GM10248 (cell line): ENCODE data around the gene ERG.

Experiments used
- CTCF ChIA-PET: fragments of 300-600 bp; sonication (Branson Sonifier 250); formaldehyde crosslinking; extraction: SDS; loops from one replicate; lab custom pipeline; 2021; ENCODE audit warnings: antibody characterized with exemption; lab: Yijun Ruan, JAX
- POLR2A ChIA-PET: fragments of 350-650 bp; sonication (Branson Sonifier 250); formaldehyde crosslinking; extraction: SDS; loops from one replicate; lab custom pipeline; 2020; ENCODE audit warnings: antibody characterized with exemption; lab: Yijun Ruan, JAX
- DNase-seq: peaks from one replicate; pipeline ENCODE4 v3.0.0; 2012; ENCODE audit errors: extremely low spot score
- TF ChIP-seq, protein P1 (sequence below): IDR thresholded peaks from 2 replicates; pipeline ENCODE4 v1.5.1; 2012; ENCODE audit warnings: mild to moderate bottlenecking, low read depth; ENCODE audit errors: extremely low read depth, missing control alignments, control extremely low read depth

Gene ERG

DNA sequence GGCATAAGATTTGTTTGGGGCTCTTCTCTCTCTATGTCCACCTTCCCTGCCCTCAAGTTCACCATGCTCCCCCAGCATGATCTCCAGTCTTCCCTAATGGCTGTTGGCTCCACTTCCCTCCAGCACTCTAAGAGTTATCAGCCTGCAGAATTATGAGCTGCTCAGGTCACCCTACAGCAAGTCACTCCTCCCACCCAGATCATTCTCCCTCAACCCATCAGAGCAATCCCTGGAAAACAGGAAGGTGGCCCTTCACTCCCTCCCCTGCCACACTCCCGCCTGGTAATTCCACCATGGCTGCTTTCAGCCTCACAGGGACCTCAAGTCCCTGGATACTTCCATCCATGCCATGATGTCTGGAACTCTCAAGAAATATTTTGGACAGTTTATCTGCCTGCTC lies 137.0 kb downstream of the ERG start:
- TF ChIP-seq, protein P1, sequence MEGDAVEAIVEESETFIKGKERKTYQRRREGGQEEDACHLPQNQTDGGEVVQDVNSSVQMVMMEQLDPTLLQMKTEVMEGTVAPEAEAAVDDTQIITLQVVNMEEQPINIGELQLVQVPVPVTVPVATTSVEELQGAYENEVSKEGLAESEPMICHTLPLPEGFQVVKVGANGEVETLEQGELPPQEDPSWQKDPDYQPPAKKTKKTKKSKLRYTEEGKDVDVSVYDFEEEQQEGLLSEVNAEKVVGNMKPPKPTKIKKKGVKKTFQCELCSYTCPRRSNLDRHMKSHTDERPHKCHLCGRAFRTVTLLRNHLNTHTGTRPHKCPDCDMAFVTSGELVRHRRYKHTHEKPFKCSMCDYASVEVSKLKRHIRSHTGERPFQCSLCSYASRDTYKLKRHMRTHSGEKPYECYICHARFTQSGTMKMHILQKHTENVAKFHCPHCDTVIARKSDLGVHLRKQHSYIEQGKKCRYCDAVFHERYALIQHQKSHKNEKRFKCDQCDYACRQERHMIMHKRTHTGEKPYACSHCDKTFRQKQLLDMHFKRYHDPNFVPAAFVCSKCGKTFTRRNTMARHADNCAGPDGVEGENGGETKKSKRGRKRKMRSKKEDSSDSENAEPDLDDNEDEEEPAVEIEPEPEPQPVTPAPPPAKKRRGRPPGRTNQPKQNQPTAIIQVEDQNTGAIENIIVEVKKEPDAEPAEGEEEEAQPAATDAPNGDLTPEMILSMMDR = no peak
- DNase-seq = no peak
- ChIA-PET POLR2A (no interaction called here), CTCF (no interaction called here)

DNA sequence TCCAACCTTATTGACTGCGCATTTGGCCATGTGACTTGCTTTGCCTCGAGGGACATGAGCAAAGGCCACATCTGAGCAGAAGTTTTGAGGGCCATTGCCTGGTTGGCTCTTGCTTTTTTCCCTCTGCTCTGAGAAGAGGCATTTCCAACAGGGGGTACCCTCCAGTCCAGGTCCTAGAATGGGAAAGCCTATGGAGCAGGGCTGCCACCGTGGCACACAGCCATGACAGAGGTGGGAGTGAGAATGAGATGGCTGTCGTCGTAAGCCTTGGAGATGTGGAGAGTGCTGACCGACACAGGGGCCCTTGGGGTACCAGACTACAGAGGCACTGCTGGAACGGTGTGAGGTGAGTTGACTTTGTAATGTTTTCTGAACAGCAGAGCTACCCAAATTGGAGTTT lies 138.4 kb downstream of the ERG start:
- TF ChIP-seq, protein P1 = no peak
- ChIA-PET CTCF (no interaction called here), POLR2A (no interaction called here)
- no peak for DNase-seq

DNA sequence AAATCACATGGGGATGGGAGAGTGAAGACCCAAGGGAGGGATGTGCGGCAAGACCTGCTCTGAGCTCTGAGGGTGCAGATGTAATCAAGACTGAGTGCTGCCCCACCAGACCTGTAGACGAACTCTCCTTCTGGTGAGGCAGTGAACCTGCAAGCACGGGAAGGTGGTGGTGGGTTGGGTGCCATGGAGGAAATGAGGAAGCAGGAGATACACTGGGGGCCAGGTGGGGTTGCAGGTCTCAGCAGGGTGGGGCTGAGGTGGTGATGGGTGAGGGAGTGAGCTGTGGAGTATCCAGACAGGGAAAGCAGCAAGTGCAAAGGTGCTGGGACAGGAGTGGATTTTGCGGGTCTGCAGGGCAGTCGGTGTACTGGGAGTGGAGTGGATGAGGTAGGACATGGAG lies 139.2 kb downstream of the ERG start:
- CTCF ChIA-PET = no interaction called here
- POLR2A ChIA-PET = no interaction called here
- TF ChIP-seq, protein P1 = no peak

DNA sequence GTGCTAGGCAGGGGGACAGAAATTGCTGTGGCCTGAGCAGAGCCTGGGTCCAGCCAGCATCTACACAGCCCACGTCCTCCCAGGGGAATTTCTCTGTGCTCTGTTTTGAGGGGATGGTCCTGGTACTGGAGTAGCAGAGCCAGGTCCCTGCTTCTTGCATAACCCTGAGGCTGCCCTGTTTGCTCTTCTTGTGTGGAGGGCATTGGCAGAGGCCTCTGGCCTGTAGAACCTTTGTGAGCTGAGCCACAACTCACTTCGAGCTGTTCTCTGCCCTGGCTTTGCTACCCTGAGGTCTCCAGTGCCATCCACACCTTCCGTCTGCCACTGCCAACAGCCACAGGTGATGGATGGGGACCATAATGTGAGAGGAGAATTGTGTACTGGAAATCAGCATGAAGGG lies 139.6 kb downstream of the ERG start:
- CTCF ChIA-PET = interaction anchor here (1.4 to 4.4 kb wide), 2 partner anchors 190 to 646 kb away, joined by 6 to 72 read pairs; no protein-coding TSS in a partner anchor
- no peak for DNase-seq
- POLR2A ChIA-PET = no interaction called here
- TF ChIP-seq, protein P1 = no peak

More for the DNA sequence above, 139.2 kb downstream of the ERG start:
- no peak for DNase-seq

DNA sequence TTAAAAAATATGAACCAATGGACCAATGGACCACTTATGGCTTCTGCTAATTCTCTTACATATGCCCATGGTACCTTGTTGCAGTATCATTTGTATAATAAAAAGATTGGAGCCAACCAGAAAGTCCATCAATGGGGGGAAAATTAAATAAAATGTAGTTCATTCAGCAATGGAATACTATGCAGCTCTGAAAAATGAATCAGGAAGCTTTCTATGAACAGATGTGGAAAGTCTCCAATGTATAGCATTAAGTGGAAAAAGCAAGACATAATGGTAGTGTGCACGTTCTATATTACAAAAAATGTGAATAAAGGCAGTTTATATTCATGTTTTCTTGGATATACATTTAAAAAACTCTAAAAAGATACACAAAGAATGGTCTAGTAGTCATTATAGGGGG lies 140.2 kb downstream of the ERG start:
- TF ChIP-seq, protein P1 = no peak
- CTCF ChIA-PET = interaction anchor here (1.2 to 4.4 kb wide), 7 partner anchors 32 to 682 kb away, joined by 3 to 72 read pairs (median 6); no protein-coding TSS in a partner anchor
- no peak for DNase-seq
- POLR2A ChIA-PET = no interaction called here

DNA sequence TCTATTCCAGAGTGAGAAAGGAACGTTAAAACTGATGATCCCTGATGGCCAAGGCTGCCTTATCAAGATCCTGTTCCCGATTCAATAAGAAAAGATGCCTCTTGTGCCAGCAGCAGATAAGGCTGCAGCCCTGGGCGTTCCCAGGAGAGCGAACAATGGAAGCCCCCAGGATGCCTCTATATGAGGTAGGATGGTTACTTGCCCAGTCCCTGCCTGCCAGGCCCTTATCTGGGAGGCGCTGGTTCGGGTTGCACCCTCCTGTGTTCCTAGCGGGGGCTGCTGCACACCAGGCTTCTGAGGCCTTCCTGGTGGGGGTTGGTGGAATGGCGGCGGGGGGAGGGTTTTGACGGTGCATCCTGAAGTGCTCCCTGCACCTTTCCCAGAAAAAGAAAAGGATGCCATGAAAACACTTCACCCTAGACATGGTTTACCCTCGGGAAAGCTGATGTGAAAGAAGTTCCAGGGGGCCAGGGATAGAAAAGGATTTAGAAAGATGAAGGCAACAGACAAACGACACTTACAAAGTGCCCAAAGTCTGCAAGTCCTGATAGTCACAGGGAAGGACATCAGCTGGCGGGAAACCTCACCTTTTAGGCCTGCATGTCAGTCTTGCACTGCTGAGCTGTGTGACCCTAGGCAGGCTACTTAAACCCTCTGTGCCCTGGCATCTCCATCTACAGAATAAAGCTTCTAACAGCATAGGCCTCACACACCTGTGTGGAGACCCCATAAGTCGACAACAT lies 141.2 kb downstream of the ERG start:
- TF ChIP-seq, protein P1 = no peak
- POLR2A ChIA-PET = no interaction called here
- DNase-seq = no peak
- CTCF ChIA-PET = interaction anchor here (0.7 to 4.4 kb wide), 23 partner anchors 11 to 684 kb away, joined by 3 to 72 read pairs (median 4); no protein-coding TSS in a partner anchor
